ENCODE data around the gene LRRK2.

DNA sequence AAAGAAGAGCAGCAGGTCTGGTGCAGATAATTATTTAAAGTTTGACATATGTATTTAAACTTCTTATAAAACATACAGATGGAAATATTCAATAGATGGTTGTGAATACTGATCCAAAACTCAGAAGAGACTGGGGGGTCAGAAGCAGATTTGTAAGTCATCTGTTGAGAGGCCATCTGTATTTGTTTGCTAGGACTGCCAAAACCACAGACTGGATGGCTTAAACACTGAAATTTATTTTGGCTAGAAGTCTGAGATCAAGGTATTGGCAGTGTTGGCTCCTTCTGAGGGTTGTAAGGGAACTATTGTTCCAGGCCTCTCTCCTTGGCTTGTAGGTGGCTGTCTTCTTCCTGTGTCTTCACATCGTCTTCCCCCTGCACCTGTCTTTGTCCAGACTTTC lies 153.9 kb downstream of the LRRK2 start:
- TF ChIP-seq POLR2A (IDR thresholded peaks at IDR 0.05) (no peak), CTCF (IDR thresholded peaks at IDR 0.05) (no peak), POLR2AphosphoS5 (IDR thresholded peaks at IDR 0.05; ENCODE audit: insufficient read depth in 1 of 2, low read depth in 1 of 2) (no peak)

Measured in vagina (tissue), 2 donors.